GM23248 (cell line): ENCODE data around the gene KLHL8. TPM values are rescaled to one million over a fixed set of nuclear protein-coding genes. Genes with fewer than 3 reads are reported as not detected.

Experiments used
- DNase-seq: peaks from one replicate; pipeline ENCODE4 v3.0.0-alpha.2; 2015
- H2AFZ ChIP-seq: fragments of 200-600 bp; sonication (generic); 2 replicates; pipeline ENCODE4 v1.6.1; 2016; ENCODE audit warnings: antibody characterized with exemption
- H3F3A ChIP-seq: fragments of 200-600 bp; sonication (generic); 2 replicates; pipeline ENCODE4 v1.6.1; 2016; ENCODE audit warnings: mild to moderate bottlenecking, antibody characterized with exemption, mixed run types; ENCODE audit not compliant: insufficient read depth
- H3K27ac ChIP-seq: fragments of 200-600 bp; sonication (generic); 2 replicates; pipeline ENCODE4 v1.5.1; 2016; ENCODE audit warnings: mild to moderate bottlenecking
- H3K27me3 ChIP-seq: fragments of 200-600 bp; sonication (generic); replicated peaks from 2 replicates; pipeline ENCODE4 v1.6.1; 2016; ENCODE audit warnings: mild to moderate bottlenecking; ENCODE audit not compliant: insufficient read depth
- H3K36me3 ChIP-seq: fragments of 200-600 bp; sonication (generic); 2 replicates; pipeline ENCODE4 v1.6.1; 2016; ENCODE audit warnings: low read depth, mild to moderate bottlenecking
- H3K4me1 ChIP-seq: fragments of 200-600 bp; sonication (generic); 2 replicates; pipeline ENCODE4 v1.6.1; 2016; ENCODE audit warnings: mild to moderate bottlenecking; ENCODE audit not compliant: insufficient read depth
- H3K4me2 ChIP-seq: fragments of 200-600 bp; sonication (generic); one replicate; pipeline ENCODE4 v1.6.1; 2016; ENCODE audit warnings: mild to moderate bottlenecking; ENCODE audit not compliant: unreplicated experiment
- H3K4me3 ChIP-seq: fragments of 200-600 bp; sonication (generic); 2 replicates; pipeline ENCODE4 v1.5.1; 2016; ENCODE audit warnings: mild to moderate bottlenecking
- H3K79me2 ChIP-seq: fragments of 200-600 bp; sonication (generic); 2 replicates; pipeline ENCODE4 v1.6.1; 2016; ENCODE audit warnings: mild to moderate bottlenecking; ENCODE audit not compliant: insufficient read depth
- H3K9ac ChIP-seq: fragments of 200-600 bp; sonication (generic); 2 replicates; pipeline ENCODE4 v1.6.1; 2016; ENCODE audit warnings: mild to moderate bottlenecking
- H3K9me2 ChIP-seq: fragments of 200-600 bp; sonication (generic); 2 replicates; pipeline ENCODE4 v1.6.1; 2016; ENCODE audit warnings: mixed run types, mild to moderate bottlenecking, moderate library complexity; ENCODE audit not compliant: insufficient read depth
- H3K9me3 ChIP-seq: fragments of 200-600 bp; sonication (generic); one replicate; pipeline ENCODE4 v1.6.1; 2017; ENCODE audit warnings: low read depth
- H4K20me1 ChIP-seq: fragments of 200-600 bp; sonication (generic); 2 replicates; pipeline ENCODE4 v1.6.0; 2016; ENCODE audit not compliant: insufficient read depth
- EZH2 ChIP-seq: fragments of 200-600 bp; sonication (generic); IDR thresholded peaks from 2 replicates; pipeline ENCODE4 v1.6.1; 2018; ENCODE audit warnings: antibody characterized with exemption, mild to moderate bottlenecking; ENCODE audit not compliant: insufficient read depth, poor library complexity, severe bottlenecking
- EZH2phosphoT487 ChIP-seq: fragments of 200-600 bp; sonication (generic); IDR thresholded peaks from 2 replicates; pipeline ENCODE4 v1.6.1; 2018; ENCODE audit warnings: antibody characterized with exemption, moderate library complexity, mild to moderate bottlenecking, low read depth; ENCODE audit not compliant: insufficient read depth
- WGBS, 2 experiments: methylation state at CpG; one replicate each; pipeline ENCODE4 v1.1.6; 2015 to 2017; ENCODE audit warnings: low lambda C conversion rate in 2 of 2, low coverage in 1 of 2; ENCODE audit errors: missing lambda C conversion rate in 2 of 2; 5-methylcytosine and 5-hydroxymethylcytosine counted together
- in situ Hi-C: fragments of 300-500 bp; cut with MboI; formaldehyde crosslinking; loops from 2 replicates; pipeline ENCODE4 v1.15.0; 2020
- polyA plus RNA-seq: library from polyadenylated mRNA; unstranded; fragments of >200 nt; fragmentation: Nextera tagmentation; extraction: Ambion mirVana; gene quantifications from 2 replicates; pipeline ENCODE4 v1.2.1, GENCODE V29; 2016
- total RNA-seq: library from RNA; depleted of rRNA; stranded (reverse); fragments of >200 nt; shearing (Covaris generic); gene quantifications from 2 replicates; pipeline ENCODE4 v1.2.3, GENCODE V29; 2014

The KLHL8 gene
- total and polyA plus RNA-seq, 2 experiments from 2014 or later: 7.8 to 7.9 TPM

DNA sequence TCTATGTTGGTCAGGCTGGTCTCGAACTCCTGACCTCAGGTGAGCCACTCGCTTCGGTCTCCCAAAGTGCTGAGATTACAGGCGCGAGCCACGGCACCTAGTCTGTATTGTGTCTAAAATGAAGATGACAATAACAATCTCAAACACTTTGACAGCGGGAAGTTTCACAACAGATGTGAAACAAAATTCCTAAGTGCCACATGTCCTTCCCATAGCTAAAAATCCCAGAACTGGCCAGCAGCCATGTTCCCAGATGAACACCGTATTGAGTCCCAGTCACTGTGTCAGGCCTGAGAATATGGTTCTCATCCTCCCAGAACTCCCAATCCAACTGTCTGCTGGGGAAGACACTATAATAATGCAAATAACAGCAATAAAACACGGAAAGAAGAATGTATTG is 16.4 kb upstream of the KLHL8 start:
- no peaks in the 10 kb centered on the region for H3K36me3 ChIP-seq
- no peak overlapping the region for H3K9ac ChIP-seq
- no peaks in the 10 kb centered on the region for H3K9me2 ChIP-seq
- TF ChIP-seq EZH2 (no peak), EZH2phosphoT487 (no peak)
- H3K4me3 ChIP-seq: no peak overlapping the region
- H3K4me1 ChIP-seq: peaks cover 26% of the 10 kb centered on the region
- no peaks in the 10 kb centered on the region for H4K20me1 ChIP-seq
- H3K27me3 ChIP-seq: no peaks in the 10 kb centered on the region
- H3K79me2 ChIP-seq: no peaks in the 10 kb centered on the region
- H3K27ac ChIP-seq: no peak overlapping the region
- H2AFZ ChIP-seq: 0 out of 2 replicates have a peak overlapping the region, but pooled peaks have one; percentile 18
- H3F3A ChIP-seq: peaks cover 21% of the 10 kb centered on the region
- no peak overlapping the region for H3K4me2 ChIP-seq
- in situ Hi-C loops: loop anchor here (25.0 kb wide), 1 partner anchor 325 kb away; no protein-coding TSS in a partner anchor
- peaks cover under 1% of the 10 kb centered on the region for H3K9me3 ChIP-seq
- 47 to 53% methylated on average over 9 of the region's 9 CpGs for WGBS, 2 experiments
- peak; percentile 15 for DNase-seq

DNA sequence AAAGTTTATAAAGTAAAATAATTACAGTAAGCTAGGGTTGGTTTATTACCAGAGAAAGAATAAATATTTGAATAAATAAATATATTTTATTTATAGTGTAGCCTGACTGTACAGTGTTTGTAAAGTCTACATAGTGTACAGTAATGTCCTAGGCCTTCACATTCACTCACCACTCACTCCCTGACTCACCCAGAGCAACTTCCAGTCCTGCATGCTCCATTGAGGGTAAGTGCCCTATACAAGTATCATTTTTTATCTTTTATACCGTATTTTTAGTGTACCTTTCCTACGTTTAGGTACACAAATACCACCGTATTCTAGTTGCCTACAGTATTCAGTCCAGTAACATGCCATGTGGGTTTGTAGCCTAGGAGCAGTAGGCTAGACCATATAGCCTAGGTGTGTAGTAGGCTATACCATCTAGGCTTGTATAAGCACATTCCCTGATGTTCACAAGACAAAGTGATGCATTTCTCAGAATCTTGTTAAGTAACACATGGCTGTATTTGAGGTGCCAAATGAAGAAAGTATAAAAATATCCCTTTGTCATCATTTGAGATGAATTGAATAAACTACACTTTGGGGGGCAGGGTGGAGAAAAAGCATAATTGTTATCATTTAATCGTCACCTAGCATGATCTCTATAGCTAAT is 14.7 kb upstream of the KLHL8 start:
- no peaks in the 10 kb centered on the region for H3K27me3 ChIP-seq
- DNase-seq: peak; percentile 70
- H3K36me3 ChIP-seq: no peaks in the 10 kb centered on the region
- H3K9me2 ChIP-seq: no peaks in the 10 kb centered on the region
- no peaks in the 10 kb centered on the region for H3K9me3 ChIP-seq
- peak overlapping the region; percentile 95 for H2AFZ ChIP-seq
- H3K4me1 ChIP-seq: peaks cover 21% of the 10 kb centered on the region
- H3K79me2 ChIP-seq: no peaks in the 10 kb centered on the region
- peak overlapping the region; percentile 51 for H3K27ac ChIP-seq
- H3K4me3 ChIP-seq: peak overlapping the region; percentile 76
- H3K9ac ChIP-seq: peak overlapping the region; percentile 81
- in situ Hi-C loops: loop anchor here (25.0 kb wide), 1 partner anchor 323 kb away; no protein-coding TSS in a partner anchor
- peaks cover 16% of the 10 kb centered on the region for H3F3A ChIP-seq
- no peaks in the 10 kb centered on the region for H4K20me1 ChIP-seq
- 14 to 20% methylated on average over 4 of the region's 4 CpGs for WGBS, 2 experiments
- TF ChIP-seq EZH2 (no peak), EZH2phosphoT487 (no peak)
- H3K4me2 ChIP-seq: peak overlapping the region; percentile 93

DNA sequence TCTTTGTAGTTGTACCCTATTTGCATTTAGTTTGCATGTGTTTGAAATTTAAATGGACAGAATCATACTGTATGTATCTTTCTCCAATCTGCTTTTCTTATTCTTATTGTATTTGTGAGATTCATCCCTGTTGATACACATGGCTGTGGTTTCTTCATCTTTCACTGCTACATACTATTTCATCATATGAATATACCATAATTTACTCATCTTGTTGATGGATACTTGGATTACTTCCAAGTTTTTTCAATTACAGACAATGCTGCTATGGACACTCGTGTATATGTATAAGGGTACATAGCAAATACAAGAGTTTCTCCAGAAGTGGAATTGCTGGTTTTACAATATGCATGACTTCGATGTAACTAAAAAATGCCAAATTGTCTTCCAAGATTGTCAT is 11.8 kb upstream of the KLHL8 start:
- no peaks in the 10 kb centered on the region for H3K9me3 ChIP-seq
- peaks cover 12% of the 10 kb centered on the region for H3F3A ChIP-seq
- H3K9me2 ChIP-seq: no peaks in the 10 kb centered on the region
- no peaks in the 10 kb centered on the region for H4K20me1 ChIP-seq
- no peak overlapping the region for H3K4me2 ChIP-seq
- peaks cover 11% of the 10 kb centered on the region for H3K4me1 ChIP-seq
- H3K36me3 ChIP-seq: no peaks in the 10 kb centered on the region
- H2AFZ ChIP-seq: no peak overlapping the region
- peak; percentile 23 for DNase-seq
- no peaks in the 10 kb centered on the region for H3K27me3 ChIP-seq
- no peaks in the 10 kb centered on the region for H3K79me2 ChIP-seq
- in situ Hi-C loops: loop anchor here (5.0 to 25.0 kb wide), 2 partner anchors 75 to 320 kb away; no protein-coding TSS in a partner anchor
- WGBS, 2 experiments: 72 to 80% methylated on average over 2 of the region's 2 CpGs
- H3K4me3 ChIP-seq: no peak overlapping the region
- no peak for TF ChIP-seq EZH2phosphoT487
- TF ChIP-seq EZH2: no peak
- H3K9ac ChIP-seq: no peak overlapping the region
- no peak overlapping the region for H3K27ac ChIP-seq

DNA sequence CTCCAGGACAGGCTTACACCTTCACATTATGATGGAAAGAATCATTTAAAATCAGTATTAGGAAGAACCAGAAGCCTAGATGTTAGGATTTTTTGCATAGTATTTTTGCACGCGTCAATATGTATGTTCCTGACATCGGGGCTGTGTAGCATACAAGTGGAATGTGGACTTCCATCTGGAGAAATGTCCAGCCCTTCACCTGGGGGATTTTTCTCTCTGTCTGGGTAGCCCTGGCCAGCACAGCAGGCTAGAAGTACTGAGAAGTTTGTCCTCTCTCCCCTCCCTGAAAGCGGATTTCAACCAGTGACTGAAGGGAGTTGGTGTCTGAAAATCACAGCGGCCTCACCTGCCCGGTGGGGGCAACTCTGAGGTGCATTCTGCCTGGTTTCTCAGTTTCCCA is 10.4 kb upstream of the KLHL8 start:
- Histone ChIP-seq H3K79me2 (no peaks in the 10 kb centered on the region), H3K36me3 (no peaks in the 10 kb centered on the region), H3K27ac (no peak overlapping the region), H4K20me1 (no peaks in the 10 kb centered on the region), H3F3A (peaks cover 12% of the 10 kb centered on the region), H3K9me2 (no peaks in the 10 kb centered on the region), H3K9ac (no peak overlapping the region), H3K4me1 (peaks cover 11% of the 10 kb centered on the region), H2AFZ (no peak overlapping the region), H3K9me3 (no peaks in the 10 kb centered on the region), H3K4me3 (no peak overlapping the region), H3K27me3 (no peaks in the 10 kb centered on the region), H3K4me2 (no peak overlapping the region)
- DNase-seq: no peak
- in situ Hi-C loops: loop anchor here (5.0 to 25.0 kb wide), 2 partner anchors 74 to 319 kb away; no protein-coding TSS in a partner anchor
- TF ChIP-seq EZH2phosphoT487: no peak
- TF ChIP-seq EZH2: no peak
- 65 to 68% methylated on average over 6 of the region's 6 CpGs for WGBS, 2 experiments
